Skeletal muscle tissue (tissue), 4 donors: ENCODE measurements around the gene NALCN. TPM values are rescaled to one million over a fixed set of nuclear protein-coding genes. Genes with fewer than 3 reads are reported as not detected.

Experiments used
- H3K27ac ChIP-seq: one replicate; pipeline ENCODE4 v1.7.0; 2013; ENCODE audit warnings: mild to moderate bottlenecking, low read depth, low read length, inconsistent platforms
- H3K27me3 ChIP-seq, 3 donors: one replicate each; pipeline ENCODE4 v1.7.0; 2013; ENCODE audit warnings: low read length in 3 of 3; ENCODE audit not compliant: control insufficient read depth in 3 of 3, insufficient read depth in 3 of 3
- H3K36me3 ChIP-seq, 3 donors: one replicate each; pipeline ENCODE4 v1.7.0; 2013; ENCODE audit warnings: low read length in 3 of 3; ENCODE audit not compliant: control insufficient read depth in 3 of 3, insufficient read depth in 3 of 3
- H3K4me1 ChIP-seq, 3 donors: one replicate each; pipeline ENCODE4 v1.7.0; 2013; ENCODE audit warnings: low read length in 3 of 3, mild to moderate bottlenecking in 3 of 3; ENCODE audit not compliant: control insufficient read depth in 3 of 3, insufficient read depth in 3 of 3
- H3K4me3 ChIP-seq, 3 donors: one replicate each; pipeline ENCODE4 v1.7.0; 2013; ENCODE audit warnings: low read length in 3 of 3
- H3K9ac ChIP-seq, 3 donors: one replicate each; pipeline ENCODE4 v1.7.0; 2013; ENCODE audit warnings: low read length in 3 of 3, mild to moderate bottlenecking in 3 of 3, moderate library complexity in 2 of 3, low read depth in 1 of 3
- H3K9me3 ChIP-seq, 3 donors: one replicate each; pipeline ENCODE4 v1.7.0; 2013; ENCODE audit warnings: low read length in 3 of 3; ENCODE audit not compliant: control insufficient read depth in 3 of 3
- total RNA-seq: library from RNA; depleted of rRNA; stranded (reverse); fragments of >200 nt; gene quantifications from one replicate; pipeline ENCODE4 v1.2.3, GENCODE V29; 2014
- donor health status: Osteomylitis.

NALCN gene
- total RNA-seq, 1 donor from 2014 or later: 1.0 TPM

GRCh38 chr13:101123028-101123427, 293.3 kb downstream of the NALCN start:
- Histone ChIP-seq H3K4me1 (no peaks in the 10 kb centered on the region), H3K27me3 (no peaks in the 10 kb centered on the region), H3K36me3 (no peaks in the 10 kb centered on the region)

GRCh38 chr13:101121608-101122007, 294.7 kb downstream of the NALCN start:
- no peaks in the 10 kb centered on the region for H3K27me3 ChIP-seq
- no peak overlapping the region for H3K27ac ChIP-seq
- no peaks in the 10 kb centered on the region for H3K9me3 ChIP-seq

More at GRCh38 chr13:101123028-101123427, 293.3 kb downstream of the NALCN start:
- H3K9me3 ChIP-seq: no peaks in the 10 kb centered on the region
- H3K4me3 ChIP-seq: no peak overlapping the region
- H3K27ac ChIP-seq: no peak overlapping the region
- no peak overlapping the region for H3K9ac ChIP-seq

GRCh38 chr13:101120007-101120406, 296.3 kb downstream of the NALCN start:
- H3K9ac ChIP-seq: no peak overlapping the region
- no peak overlapping the region for H3K4me3 ChIP-seq
- no peaks in the 10 kb centered on the region for H3K27me3 ChIP-seq
- no peaks in the 10 kb centered on the region for H3K36me3 ChIP-seq
- no peaks in the 10 kb centered on the region for H3K4me1 ChIP-seq
- no peak overlapping the region for H3K27ac ChIP-seq
- no peaks in the 10 kb centered on the region for H3K9me3 ChIP-seq

More at GRCh38 chr13:101121608-101122007, 294.7 kb downstream of the NALCN start:
- H3K4me3 ChIP-seq: no peak overlapping the region
- no peak overlapping the region for H3K9ac ChIP-seq
- H3K4me1 ChIP-seq: no peaks in the 10 kb centered on the region
- H3K36me3 ChIP-seq: no peaks in the 10 kb centered on the region

GRCh38 chr13:101116826-101117225, 299.5 kb downstream of the NALCN start:
- H3K36me3 ChIP-seq: no peaks in the 10 kb centered on the region
- no peak overlapping the region for H3K27ac ChIP-seq
- no peaks in the 10 kb centered on the region for H3K4me1 ChIP-seq
- H3K9me3 ChIP-seq: no peaks in the 10 kb centered on the region
- H3K4me3 ChIP-seq: no peak overlapping the region
- no peak overlapping the region for H3K9ac ChIP-seq
- no peaks in the 10 kb centered on the region for H3K27me3 ChIP-seq

GRCh38 chr13:101116341-101116740, 300.0 kb downstream of the NALCN start:
- no peak overlapping the region for H3K9ac ChIP-seq
- H3K9me3 ChIP-seq: no peaks in the 10 kb centered on the region
- no peaks in the 10 kb centered on the region for H3K27me3 ChIP-seq
- no peak overlapping the region for H3K27ac ChIP-seq
- H3K4me1 ChIP-seq: no peaks in the 10 kb centered on the region
- no peaks in the 10 kb centered on the region for H3K36me3 ChIP-seq
- no peak overlapping the region for H3K4me3 ChIP-seq

- H3K4me3 ChIP-seq: no peak overlapping the region
- H3K27ac ChIP-seq: no peak overlapping the region
- H3K9ac ChIP-seq: no peak overlapping the region
- no peaks in the 10 kb centered on the region for H3K4me1 ChIP-seq
- H3K27me3 ChIP-seq: no peaks in the 10 kb centered on the region
- H3K36me3 ChIP-seq: no peaks in the 10 kb centered on the region
- no peaks in the 10 kb centered on the region for H3K9me3 ChIP-seq
These were observed 300.5 kb downstream of the NALCN start for GRCh38 chr13:101115762-101116171.

GRCh38 chr13:101111894-101112293, 304.4 kb downstream of the NALCN start:
- Histone ChIP-seq H3K4me3 (no peak overlapping the region), H3K27me3 (no peaks in the 10 kb centered on the region), H3K9me3 (no peaks in the 10 kb centered on the region), H3K27ac (no peak overlapping the region), H3K36me3 (no peaks in the 10 kb centered on the region), H3K9ac (no peak overlapping the region), H3K4me1 (no peaks in the 10 kb centered on the region)

GRCh38 chr13:101109005-101109404, 307.3 kb downstream of the NALCN start:
- H3K36me3 ChIP-seq: no peaks in the 10 kb centered on the region
- no peak overlapping the region for H3K9ac ChIP-seq
- H3K27me3 ChIP-seq: no peaks in the 10 kb centered on the region
- no peaks in the 10 kb centered on the region for H3K9me3 ChIP-seq
- H3K4me3 ChIP-seq: no peak overlapping the region
- no peaks in the 10 kb centered on the region for H3K4me1 ChIP-seq
- no peak overlapping the region for H3K27ac ChIP-seq

GRCh38 chr13:101098873-101099272, 317.4 kb downstream of the NALCN start:
- no peaks in the 10 kb centered on the region for H3K9me3 ChIP-seq
- no peak overlapping the region for H3K27ac ChIP-seq
- no peaks in the 10 kb centered on the region for H3K36me3 ChIP-seq
- no peak overlapping the region for H3K4me3 ChIP-seq
- H3K9ac ChIP-seq: no peak overlapping the region
- H3K27me3 ChIP-seq: no peaks in the 10 kb centered on the region
- no peaks in the 10 kb centered on the region for H3K4me1 ChIP-seq

- Histone ChIP-seq H3K36me3 (no peaks in the 10 kb centered on the region), H3K27me3 (no peaks in the 10 kb centered on the region), H3K9ac (no peak overlapping the region), H3K27ac (no peak overlapping the region), H3K4me3 (no peak overlapping the region), H3K4me1 (no peaks in the 10 kb centered on the region), H3K9me3 (no peaks in the 10 kb centered on the region)
These were observed 323.3 kb downstream of the NALCN start for GRCh38 chr13:101092985-101093384.

GRCh38 chr13:101090287-101090686, 326.0 kb downstream of the NALCN start:
- Histone ChIP-seq H3K9me3 (no peaks in the 10 kb centered on the region), H3K27ac (no peak overlapping the region), H3K4me3 (no peak overlapping the region), H3K27me3 (no peaks in the 10 kb centered on the region), H3K36me3 (no peaks in the 10 kb centered on the region), H3K4me1 (no peaks in the 10 kb centered on the region), H3K9ac (no peak overlapping the region)
